HUDEP-2 (cell line): ENCODE measurements around the gene SMAD9.

ENCODE experiments used
- DNase-seq, 76 experiments: peaks; one replicate each; lab custom pipeline; 2025; ENCODE audit not compliant: unreplicated experiment in 76 of 76; lab: John Stamatoyannopoulos, UW

SMAD9 gene

DNA sequence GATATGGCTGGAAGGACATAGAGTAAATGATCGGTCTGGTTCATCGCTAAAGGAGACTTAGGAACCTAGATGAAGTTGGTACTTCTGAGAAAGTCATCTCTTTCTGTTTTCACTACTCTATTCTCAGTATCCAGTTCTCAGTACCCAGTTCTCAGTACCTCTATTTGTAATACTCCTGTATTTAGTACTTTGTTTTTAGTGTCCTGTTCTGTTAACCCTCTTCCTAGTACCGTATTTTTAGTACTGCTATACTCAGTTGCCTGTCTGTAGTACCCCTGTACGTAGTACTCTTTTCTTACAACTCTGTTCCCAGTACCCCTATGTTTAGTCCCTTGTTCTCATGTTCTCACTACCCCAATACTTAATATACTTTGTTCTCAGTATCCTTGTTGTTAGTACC lies 99.8 kb downstream of the SMAD9 start:
- no peak for DNase-seq

GRCh38 chr13:36819739-36820090 lies 100.3 kb downstream of the SMAD9 start:
- DNase-seq = peak in 31 of 76 experiments; percentile 2 to 56 (median 18)

- peak; percentile 8 to 91 (median 74) for DNase-seq
These were observed 101.0 kb downstream of the SMAD9 start, which contains the start of gene RFXAP for GRCh38 chr13:36818804-36819738. Gene RFXAP, plus strand, starts transcription at chr13:36819222. Its CDS starts 136 bp downstream, at chr13:36819358.

- DNase-seq = no peak
These were observed 101.8 kb downstream of the SMAD9 start for GRCh38 chr13:36817996-36818803.

GRCh38 chr13:36815062-36815461 lies 105.0 kb downstream of the SMAD9 start:
- peak in 28 of 76 experiments; percentile 2 to 63 (median 20) for DNase-seq

DNA sequence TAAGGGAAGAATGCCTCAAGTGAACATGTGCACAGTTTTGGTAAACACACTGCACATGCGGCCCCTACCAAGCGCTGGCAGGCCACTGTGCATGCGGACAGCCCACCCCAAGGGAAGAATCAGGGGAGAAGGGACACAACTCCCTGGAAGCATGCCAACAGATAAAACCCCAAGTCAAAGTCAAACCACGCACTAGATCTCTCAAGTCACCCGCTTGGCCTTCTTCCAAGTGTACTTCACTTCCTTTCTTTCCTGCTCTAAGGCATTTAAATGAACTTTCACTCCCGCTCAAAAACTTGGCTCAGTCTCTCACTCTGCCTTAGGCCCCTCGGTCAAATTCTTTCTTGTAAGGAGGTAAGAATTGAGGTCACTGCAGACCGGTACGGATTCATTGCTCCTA lies 105.6 kb downstream of the SMAD9 start:
- peak in 56 of 76 experiments; percentile 2 to 67 (median 24) for DNase-seq

- DNase-seq = peak in 9 of 76 experiments; percentile 4 to 41 (median 16)
These were observed 106.8 kb downstream of the SMAD9 start for GRCh38 chr13:36813225-36813624.

- DNase-seq = no peak
These were observed 112.4 kb downstream of the SMAD9 start for GRCh38 chr13:36807616-36808015.

- no peak for DNase-seq
These were observed 113.9 kb downstream of the SMAD9 start for GRCh38 chr13:36806102-36806501.

- DNase-seq = no peak
These were observed 115.5 kb downstream of the SMAD9 start for GRCh38 chr13:36804588-36804987.

GRCh38 chr13:36801035-36801434 lies 119.0 kb downstream of the SMAD9 start:
- DNase-seq = no peak

- no peak for DNase-seq
These were observed 124.0 kb downstream of the SMAD9 start for GRCh38 chr13:36796052-36796451.

DNA sequence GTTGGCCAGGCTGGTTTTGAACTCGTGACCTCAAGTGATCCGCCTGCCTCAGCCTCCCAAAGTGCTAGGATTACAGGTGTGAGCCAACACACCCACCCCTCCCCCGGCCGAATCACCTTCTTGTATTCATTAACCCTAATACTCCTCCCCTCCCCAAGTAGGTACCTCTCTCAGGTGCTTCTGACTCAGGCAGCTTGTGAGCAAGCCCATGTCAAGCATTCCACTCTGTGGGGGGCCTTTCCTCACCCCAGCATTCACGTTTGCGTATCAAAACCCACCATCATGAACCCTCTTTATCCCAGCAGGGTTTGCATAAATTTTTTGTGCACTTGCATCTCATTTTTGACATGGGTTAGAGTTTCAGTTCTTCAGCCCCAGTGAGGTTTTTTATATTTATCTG lies 124.6 kb downstream of the SMAD9 start:
- no peak for DNase-seq
